Activated CD4-positive, CD25-positive, alpha-beta regulatory T cell (primary cell): ENCODE data around the gene PHF2.

Experiments
- DNase-seq, 4 experiments: peaks; one replicate each; lab custom pipeline; 2025; lab: John Stamatoyannopoulos, UW

The PHF2 gene

DNA sequence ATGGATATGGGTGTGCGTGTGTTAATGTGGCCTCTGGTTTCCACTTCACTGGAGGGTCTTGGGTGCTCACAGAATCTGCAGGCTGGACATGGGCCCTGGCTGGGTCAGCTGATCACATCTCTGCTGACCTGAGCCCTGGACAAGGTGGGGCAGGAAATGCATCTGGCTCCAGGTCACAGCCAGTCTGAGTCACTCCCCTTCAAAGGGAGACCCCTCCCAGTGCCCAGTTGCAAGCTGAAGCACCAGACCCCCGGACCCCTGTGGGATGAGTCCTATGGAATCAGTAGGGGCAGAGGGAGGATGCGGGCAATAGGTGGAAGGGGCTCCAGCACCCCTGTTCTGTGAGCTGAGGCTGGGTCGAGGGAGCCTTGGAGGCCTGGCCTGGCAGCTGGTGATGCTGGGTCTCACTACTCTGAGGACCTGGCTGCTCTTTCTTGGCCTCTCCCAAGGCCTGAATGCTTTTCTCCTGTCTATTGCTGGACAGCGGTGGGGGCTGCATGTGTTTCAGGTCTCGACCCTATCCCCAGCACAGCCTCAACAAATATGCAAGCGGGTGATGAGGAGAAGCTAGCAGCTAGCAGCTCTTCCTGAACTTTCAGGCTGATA, 54.5 kb downstream of the PHF2 start:
- DNase-seq: no peak

DNA sequence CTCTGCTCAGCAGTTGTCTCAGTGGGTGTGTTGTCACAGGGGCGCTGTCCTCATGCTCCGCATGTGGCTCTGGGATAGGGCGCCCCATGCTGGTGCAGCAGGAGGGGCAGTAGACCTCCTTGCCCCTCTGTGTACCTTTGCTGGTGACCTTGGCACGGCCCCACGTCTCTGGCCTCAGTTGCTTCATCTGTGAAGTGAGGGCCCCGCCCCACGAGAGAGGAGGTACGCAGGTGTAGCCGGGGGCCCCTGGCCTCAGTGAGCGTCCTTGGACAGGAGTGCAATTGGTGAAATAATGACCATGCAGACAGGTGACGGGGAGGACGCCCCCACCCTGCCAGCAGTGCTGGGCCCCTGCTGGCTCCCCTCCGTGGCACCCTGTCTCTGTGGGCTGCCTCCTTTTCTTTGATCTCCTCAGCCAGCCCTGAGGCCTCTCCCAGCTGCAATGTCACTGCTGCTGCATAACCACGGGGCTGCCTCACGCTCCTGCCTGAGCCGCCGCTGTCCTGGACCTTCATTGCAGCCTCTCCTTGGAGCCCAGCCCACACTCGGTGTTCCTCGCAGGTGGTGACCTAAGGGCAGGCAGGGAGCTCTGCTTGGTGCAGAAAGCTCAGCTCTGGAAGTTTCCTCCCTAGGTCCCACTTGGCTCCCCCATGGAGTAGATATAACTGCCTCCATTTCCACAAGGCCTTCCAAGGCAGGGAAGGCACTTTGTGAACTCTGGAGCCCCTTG, 57.3 kb downstream of the PHF2 start:
- no peak for DNase-seq

DNA sequence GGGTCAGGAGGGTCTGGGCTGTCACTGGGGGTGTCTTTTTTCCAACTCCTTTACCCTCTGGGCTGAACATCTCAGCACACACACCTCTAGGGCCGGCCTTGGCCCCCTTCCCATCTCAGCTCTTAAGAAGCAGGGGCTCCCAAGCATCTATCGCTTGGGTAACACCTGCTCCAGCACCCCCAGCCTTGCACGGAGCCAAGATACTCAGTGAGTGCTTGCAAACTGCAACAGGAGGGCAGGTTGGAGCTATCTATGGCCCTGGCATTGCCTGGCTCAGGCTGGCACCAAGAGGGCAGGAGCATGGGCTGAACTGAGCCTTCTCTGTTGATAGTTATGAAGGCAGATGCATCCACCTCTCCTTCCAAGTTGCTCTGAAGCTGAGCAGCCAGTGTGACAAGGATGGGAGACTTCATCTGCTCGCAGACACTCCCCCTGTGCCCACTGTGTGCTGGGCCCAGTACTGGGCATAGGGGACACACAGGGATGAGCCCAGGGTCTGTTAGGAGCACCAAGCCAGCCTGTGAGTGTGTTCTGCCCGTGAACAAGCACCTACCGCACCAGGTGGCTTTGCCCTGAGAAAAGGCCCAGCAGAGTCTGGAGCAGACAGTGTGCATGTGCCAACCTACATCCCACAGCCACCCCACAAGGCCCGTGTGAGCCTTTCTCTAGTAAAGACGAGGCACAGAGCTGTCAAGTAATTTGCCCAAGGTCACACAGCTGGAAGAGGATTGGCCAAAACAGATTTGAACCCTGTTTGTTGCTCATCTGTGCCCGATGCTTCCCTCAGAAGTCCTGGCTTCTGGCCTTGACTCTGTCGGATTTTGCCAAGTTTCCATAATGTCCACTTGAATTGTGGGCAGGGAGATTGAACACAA, 58.2 kb downstream of the PHF2 start:
- DNase-seq: no peak

DNA sequence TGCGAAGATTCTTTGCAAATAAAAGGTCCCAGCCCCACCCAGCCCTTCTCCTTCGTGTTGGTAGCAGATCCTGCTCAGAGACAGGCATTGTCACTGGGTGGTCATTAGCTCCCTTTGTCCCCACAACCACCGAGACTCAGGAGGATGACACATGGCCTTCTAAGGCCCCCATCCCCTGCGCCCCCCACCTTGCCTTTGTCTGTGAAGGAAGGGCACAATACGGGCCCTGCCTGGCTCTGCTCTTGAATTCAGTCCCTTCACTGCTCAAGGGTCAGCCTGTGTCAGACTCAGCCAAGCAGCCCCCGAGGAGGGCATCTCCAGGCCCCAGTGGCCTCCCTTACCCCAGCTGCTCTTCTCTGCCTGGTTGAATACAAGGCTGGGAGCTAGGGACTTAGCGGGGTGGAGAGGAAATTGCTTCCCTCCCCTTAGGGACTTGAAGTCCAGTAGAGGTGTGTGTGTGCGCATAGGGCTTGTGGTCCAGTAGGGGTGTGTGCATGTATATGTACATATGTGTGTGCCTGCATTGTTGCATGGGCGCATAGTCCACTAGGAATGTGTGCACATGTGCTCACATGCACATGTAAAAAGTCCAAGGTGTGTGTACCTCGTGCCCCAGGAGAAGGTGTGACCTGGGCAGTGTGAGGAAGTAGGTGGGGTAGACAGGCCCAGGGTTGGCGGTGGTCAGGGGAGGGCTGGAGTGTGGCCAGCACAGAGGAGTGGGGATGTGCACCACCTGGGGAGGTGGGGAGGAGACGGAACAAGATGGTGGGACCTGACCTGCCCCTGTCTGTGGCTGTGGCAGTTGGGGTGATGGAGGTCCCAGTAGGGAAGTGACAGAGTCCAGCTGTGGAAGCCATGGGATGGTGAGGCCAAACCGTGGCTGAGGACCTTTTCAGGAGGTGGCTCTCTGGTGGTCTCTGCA, 59.1 kb downstream of the PHF2 start:
- DNase-seq: no peak

DNA sequence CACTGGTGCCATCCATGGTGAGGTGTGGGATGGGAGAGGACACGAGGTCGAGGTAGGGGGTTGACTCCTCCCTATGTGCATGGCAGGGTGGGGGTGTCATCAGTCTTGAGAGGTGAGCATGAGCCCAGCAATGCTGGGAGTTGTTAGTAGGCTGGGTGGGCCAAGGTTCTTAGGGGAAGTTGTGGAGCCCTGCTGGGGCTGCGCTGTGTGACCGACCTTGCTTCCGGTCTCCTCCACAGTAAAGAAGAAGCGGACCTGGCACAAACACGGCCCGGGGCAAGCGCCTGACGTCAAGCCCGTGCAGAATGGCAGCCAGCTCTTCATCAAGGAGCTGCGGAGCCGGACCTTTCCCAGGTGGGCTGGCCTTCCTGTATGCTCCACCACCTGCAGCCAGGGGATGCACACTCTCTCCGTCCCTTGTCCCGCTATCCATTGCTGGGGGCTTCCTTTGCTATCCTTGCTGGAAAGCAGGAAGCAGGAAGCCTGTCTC, 59.8 kb downstream of the PHF2 start:
- DNase-seq: no peak

DNA sequence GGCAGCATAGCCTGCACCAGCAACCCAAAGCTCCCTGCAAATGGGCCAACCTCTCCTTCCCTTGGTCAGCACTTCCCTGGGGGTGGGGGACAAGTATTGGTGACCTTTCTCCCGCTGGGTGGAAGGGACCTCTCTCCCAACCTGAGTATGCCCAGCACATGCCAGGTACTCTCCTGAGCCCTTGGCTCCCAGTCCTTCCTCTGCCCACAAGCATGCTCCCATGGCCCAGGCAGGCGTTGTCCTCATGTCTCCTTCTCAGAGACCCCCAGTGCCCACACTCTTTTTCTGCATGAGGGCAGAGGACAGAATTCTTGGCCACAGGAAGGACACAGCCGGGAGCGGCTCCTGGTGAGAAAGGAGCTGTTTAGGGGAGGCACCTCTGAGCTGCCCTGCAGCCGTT, 60.3 kb downstream of the PHF2 start:
- no peak for DNase-seq

DNA sequence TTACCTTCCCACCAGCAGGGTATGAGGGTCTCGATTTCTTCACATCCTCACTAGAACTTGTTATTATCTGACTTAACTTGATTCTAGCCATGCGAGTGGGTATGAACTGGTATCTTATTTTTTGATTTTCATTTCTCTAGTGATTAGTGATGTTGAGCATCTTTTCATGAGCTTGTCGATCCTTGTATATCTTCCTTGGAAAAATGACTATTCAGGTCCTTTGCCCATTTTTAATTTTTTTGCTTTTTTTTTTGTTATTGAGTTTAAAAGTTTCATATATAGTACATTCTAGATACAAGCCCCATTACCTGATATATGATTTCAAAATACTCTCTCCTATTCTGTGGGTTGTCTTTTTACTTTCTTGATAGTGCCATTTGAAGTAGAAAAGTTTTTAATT, 61.5 kb downstream of the PHF2 start:
- DNase-seq: no peak

DNA sequence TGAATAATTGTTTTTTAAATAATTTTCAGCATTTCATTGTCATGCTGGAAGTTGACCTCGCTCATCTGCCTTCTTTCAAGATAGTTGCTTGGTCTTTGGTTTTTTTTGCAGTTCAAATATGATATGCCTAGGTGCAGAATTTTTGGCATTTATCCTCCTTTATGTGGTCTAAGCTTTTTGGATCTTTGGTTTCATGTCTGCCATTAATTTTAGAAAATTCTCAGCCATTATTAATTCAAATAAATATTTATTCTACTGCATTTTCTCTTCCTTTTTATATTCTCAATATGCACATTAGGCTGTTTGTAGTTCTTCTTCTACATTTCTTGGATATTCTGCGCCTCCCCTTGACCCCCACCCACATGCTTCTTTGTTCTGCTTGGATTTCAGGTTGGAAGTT, 63.6 kb downstream of the PHF2 start:
- DNase-seq: no peak

DNA sequence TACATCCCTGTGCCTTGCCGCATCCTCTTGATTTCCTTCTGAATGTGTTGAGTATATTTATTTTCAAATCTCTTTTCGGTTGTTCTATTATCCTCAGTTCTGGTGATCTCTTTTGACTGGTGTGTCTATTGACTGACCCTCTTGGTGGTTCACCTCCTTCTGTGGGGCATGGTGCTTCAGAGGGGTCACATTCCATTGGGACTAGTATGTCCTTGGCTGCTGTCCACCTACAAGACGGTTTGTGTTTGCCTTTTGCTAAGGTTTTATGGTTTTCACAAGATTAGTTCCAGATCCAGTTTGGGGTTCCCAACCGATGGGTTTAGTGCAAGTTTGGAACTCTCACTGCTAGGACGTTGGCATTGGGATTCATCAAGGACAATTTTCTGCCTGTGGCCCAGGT, 66.6 kb downstream of the PHF2 start:
- no peak for DNase-seq

DNA sequence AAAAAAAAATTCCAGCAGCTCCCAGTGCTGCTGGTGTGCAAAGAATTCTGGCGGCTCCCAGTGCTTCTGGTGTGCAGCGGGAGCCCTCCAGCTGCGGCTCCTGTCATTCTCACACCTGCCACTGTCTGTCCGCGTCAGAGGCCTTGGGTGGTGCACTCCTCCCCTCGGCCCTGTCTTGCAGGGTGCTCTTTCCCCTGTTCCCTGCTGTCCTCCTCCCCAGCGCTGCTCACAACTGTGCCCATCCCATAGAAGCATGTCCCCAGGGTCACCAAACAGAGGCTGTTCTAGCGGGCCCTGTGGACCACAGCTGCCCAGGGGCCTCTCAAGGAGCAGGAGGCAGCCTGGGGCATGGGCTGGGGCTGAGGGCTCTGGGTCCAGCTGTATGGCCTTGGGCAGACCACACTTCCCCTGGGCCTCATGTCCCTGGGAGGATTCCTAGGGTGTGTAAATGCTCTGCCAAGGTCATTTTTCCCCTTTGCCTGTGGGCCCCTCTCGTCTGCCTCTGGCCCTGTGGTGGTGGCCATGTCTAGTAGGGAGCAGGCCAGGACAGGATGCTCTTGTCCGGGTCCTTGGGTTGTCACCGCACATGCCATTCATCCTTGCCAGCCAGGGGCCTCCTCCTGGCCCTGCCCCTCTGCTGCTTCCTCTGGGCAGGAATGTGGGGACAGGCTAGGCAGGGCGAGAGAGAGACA, 68.2 kb downstream of the PHF2 start:
- DNase-seq: no peak

DNA sequence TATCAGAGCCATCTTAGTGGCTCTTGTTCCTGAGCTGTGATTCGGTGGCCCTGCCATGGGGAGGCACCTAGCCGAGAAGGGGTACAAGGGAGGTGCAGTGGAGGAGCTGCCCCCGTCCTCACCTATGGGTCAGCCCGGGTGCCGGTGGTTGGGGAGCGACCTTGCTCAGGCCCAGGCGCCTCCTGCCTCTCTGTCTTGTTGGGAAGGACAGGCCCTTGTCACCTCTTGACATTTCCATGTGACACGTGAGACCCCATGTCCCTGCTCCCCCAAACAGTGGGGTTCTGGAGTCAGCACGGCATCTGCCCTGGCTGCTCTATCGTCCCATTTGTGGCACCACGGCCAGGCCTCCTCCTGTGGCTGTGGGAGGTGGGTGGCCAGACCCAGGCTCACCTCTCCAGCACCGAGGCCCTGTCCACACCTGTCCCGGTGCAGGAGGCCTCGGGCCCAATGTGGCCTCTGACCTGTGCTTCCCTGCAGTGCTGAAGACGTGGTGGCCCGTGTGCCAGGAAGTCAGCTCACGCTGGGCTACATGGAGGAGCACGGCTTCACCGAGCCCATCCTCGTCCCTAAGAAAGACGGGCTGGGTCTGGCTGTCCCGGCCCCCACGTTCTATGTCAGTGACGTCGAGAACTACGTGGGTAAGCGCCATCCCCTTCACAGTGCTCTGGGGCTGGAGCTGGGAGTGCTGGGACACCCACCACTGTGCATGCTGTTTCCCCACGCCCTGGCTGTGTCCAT, 68.9 kb downstream of the PHF2 start:
- DNase-seq: no peak

DNA sequence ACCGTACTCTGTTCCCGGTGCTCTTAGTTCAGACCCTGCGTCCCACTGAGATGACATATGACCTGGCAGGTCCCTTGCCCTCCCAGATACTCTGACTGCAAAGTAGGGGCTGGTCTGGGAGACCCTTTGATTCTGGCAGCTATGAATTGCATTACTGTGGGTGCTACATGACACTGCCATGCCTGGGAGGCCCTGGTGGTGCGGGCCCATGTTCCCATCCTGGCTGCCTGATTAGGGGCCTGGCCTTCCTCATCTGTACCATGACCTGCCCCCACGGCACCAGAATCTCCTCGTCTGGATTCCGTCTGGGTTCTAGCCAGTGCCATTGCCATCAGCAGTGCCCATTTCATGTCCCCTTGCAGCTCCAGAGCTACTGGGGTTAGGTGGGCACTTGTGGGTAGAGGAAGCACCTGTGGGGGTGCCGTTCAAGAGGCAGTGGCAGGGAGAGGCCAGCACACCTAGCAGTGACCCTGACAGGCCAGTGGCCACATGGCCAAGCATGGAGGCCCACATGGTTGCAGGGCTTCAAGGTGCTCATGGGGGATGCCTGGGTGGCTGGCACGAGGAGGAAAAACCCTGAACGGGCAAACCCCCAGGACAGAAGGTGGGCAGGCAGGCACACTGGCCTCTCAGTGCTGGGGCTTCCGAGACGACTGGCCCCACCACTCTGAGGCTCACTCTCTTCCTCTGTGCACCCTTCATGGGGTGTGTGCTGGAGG, 69.7 kb downstream of the PHF2 start:
- DNase-seq: no peak

DNA sequence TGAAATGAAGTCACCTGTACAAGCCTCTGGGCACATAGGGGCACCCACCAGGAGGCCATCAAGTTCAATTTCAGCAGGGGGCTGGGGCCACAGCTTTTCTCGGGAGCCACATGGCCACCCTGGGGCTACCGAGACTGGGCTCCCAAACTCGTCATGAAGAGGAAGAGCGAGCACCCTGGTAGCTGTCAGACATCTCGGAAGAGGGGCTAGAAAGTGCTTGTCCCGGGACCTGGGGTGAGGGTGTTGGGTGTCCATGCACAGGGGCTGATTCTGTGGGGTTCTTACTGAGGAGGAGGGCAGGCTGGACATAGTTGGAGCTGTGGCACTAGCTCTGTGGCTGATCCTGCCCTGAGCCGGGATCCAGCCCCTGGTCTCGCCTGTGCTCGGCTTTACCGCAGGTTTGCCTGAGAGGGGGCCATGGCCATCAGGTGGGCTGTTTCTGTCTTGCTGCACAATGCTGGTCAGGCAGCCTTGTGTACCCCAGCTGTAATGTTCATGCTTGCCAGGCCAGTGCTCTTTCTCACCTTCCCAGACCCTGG, 70.3 kb downstream of the PHF2 start:
- DNase-seq: no peak

DNA sequence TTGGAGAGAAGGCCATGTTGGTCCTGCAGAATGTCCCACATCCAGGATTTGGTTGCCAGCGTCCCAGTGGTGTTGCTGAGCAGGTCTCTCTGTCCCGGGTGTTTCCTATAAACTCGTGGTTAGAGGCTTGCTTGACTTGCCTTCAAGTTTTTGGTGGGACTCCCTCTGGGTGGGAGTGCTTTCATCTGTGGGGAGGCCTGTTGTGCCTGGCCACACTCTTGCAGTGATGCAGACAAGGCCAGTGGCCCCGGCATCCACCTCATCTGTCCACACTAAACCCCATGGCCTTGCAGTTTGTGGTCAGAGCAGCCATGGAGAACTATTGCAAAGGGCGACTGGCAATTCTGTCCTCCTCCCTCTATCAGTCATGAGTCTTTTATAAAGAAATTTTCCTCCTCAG, 71.8 kb downstream of the PHF2 start:
- no peak for DNase-seq

DNA sequence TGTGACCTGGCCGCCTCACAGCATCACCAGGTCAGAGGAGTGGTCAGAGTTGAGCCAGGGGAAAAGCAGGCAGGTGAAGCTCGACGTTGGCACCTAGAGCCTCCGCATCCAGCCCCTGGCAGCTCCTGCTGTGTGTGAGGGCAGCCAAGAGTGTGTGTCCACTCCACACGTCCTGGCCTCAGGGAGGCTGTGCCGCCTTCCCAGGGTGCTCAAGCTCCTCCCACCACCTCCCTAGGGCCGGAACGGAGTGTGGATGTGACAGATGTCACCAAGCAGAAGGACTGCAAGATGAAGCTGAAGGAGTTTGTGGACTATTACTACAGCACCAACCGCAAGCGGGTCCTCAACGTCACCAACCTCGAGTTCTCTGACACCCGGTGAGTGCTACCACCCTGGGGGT, 72.5 kb downstream of the PHF2 start:
- DNase-seq: no peak

DNA sequence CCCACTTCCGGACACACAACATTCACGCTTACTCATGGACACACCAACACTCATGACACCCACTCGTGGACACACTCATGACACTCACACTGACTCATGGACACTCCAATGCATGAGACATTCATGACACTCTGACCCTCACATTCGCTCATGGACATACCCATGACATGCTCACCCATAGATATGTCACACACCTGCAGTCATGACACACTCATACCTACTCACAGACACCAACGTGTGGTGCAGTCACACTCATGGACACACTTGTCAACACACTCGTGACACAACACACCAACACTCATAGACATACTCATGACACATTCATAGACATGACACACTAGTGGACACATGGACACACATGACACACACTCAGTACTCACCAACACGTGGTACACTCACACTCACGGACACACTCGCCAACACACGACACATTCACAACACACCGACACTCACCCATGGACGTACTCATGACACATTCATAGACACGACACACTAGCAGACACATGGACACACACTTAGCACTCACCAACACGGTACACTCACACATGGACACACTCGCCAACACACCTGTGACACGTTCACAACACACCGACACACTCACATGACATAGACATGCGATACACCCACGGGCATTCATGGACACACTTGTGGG, 73.4 kb downstream of the PHF2 start:
- no peak for DNase-seq

DNA sequence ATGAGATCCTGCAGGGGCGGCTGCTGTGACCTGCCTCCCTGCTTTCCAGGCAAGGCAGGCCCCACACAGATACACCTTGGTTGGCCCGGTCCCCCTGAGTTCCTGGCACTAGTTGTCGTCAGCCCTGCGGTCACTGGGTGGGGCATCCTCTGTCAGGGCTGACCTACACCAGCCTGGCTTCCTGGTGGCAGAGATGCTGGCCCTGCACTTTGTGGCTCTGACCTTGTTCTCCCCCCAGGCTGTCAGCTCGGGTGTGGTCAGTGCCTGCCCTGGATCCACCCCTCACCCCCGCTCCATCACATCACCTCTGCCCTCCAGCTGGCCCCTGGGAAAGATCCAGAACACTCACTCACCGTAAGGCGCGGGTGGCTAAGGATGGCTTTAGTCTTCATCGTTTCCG, 74.1 kb downstream of the PHF2 start:
- no peak for DNase-seq

DNA sequence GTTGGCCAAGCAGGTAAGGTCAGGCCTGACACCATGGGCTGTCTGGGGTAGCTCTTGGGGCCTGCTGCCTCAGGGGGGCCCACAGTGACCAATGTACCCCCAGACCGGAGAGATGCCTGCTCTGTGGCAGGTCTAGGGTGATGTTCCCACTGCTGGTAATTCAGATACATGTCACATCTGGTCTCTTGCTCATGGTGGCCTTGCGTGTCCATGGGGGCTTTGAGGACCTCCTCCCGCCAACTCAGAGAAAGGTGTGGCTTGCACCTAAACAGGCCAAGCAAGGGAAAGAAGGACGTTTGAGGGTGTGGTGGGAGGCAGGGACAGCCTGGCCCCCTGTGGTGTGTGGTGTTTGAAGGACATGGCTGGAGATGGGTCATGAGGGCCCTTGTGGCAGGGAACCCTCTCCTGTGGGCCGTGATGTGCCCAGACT, 75.2 kb downstream of the PHF2 start:
- no peak for DNase-seq
